Mesenchymal stem cell (in vitro differentiated cells and primary cell): ENCODE results near the gene NT5DC1.

ENCODE experiments used
- DNase-seq: peaks from one replicate; pipeline ENCODE4 v3.0.0-alpha.2; 2013
- H2AFZ ChIP-seq: one replicate; pipeline ENCODE4 v1.6.1; 2013; ENCODE audit warnings: low read depth, mild to moderate bottlenecking, control low read depth, inconsistent platforms, low read length, moderate library complexity
- H2AK5ac ChIP-seq: 2 replicates; pipeline ENCODE4 v1.6.1; 2013; ENCODE audit warnings: low read length, moderate library complexity, mild to moderate bottlenecking, inconsistent platforms; ENCODE audit not compliant: severe bottlenecking
- H2BK120ac ChIP-seq: one replicate; pipeline ENCODE4 v1.6.1; 2013; ENCODE audit warnings: low read depth, mild to moderate bottlenecking, inconsistent platforms, low read length, moderate library complexity
- H2BK12ac ChIP-seq, 2 experiments: one replicate each; pipeline ENCODE4 v1.6.1; 2013; ENCODE audit warnings: inconsistent platforms in 2 of 2, low read length in 2 of 2, mild to moderate bottlenecking in 2 of 2, moderate library complexity in 2 of 2, control low read depth in 1 of 2
- H2BK15ac ChIP-seq: one replicate; pipeline ENCODE4 v1.6.1; 2013; ENCODE audit warnings: mild to moderate bottlenecking, low read depth, inconsistent platforms; ENCODE audit not compliant: poor library complexity, severe bottlenecking
- H2BK5ac ChIP-seq: 2 replicates; pipeline ENCODE4 v1.6.1; 2013; ENCODE audit warnings: low read depth, mild to moderate bottlenecking, low read length, control low read depth, inconsistent platforms; ENCODE audit not compliant: poor library complexity, severe bottlenecking
- H3K14ac ChIP-seq, 2 experiments: one replicate each; pipeline ENCODE4 v1.6.1; 2013; ENCODE audit warnings: inconsistent platforms in 2 of 2, low read length in 2 of 2, control low read depth in 1 of 2, mild to moderate bottlenecking in 1 of 2, moderate library complexity in 1 of 2
- H3K18ac ChIP-seq, 2 experiments: one replicate each; pipeline ENCODE4 v1.6.1; 2013; ENCODE audit warnings: inconsistent platforms in 2 of 2, low read length in 2 of 2, control low read depth in 1 of 2, low read depth in 1 of 2, mild to moderate bottlenecking in 1 of 2
- H3K23ac ChIP-seq, 2 experiments: one replicate each; pipeline ENCODE4 v1.6.1; 2013; ENCODE audit warnings: inconsistent platforms in 2 of 2, low read length in 2 of 2, mild to moderate bottlenecking in 2 of 2, moderate library complexity in 2 of 2, control low read depth in 1 of 2
- H3K27ac ChIP-seq: 2 replicates; pipeline ENCODE4 v1.5.1; 2013; ENCODE audit warnings: mild to moderate bottlenecking, moderate library complexity, low read length, control low read depth, inconsistent platforms; ENCODE audit not compliant: poor library complexity, severe bottlenecking
- H3K27me3 ChIP-seq, 2 experiments: 2 replicates each; pipeline versions ENCODE4 v1.6.1 to v1.7.0; 2013; ENCODE audit warnings: low read length in 2 of 2, mild to moderate bottlenecking in 2 of 2, moderate library complexity in 2 of 2, control low read depth in 1 of 2, inconsistent platforms in 1 of 2; ENCODE audit not compliant: control insufficient read depth in 1 of 2, insufficient read depth in 1 of 2
- H3K36me3 ChIP-seq, 2 experiments: 2 replicates each; pipeline versions ENCODE4 v1.6.1 to v1.7.0; 2013; ENCODE audit warnings: low read length in 2 of 2, control low read depth in 1 of 2, inconsistent platforms in 1 of 2, low read depth in 1 of 2, mild to moderate bottlenecking in 1 of 2; ENCODE audit not compliant: insufficient read depth in 2 of 2, control insufficient read depth in 1 of 2
- H3K4ac ChIP-seq, 2 experiments: one replicate each; pipeline ENCODE4 v1.6.1; 2013; ENCODE audit warnings: inconsistent platforms in 2 of 2, low read length in 2 of 2, mild to moderate bottlenecking in 2 of 2, moderate library complexity in 2 of 2, control low read depth in 1 of 2, low read depth in 1 of 2
- H3K4me1 ChIP-seq: 2 replicates; pipeline ENCODE4 v1.6.1; 2013; ENCODE audit warnings: low read depth, low read length, control low read depth; ENCODE audit not compliant: control insufficient read depth, insufficient read depth
- H3K4me2 ChIP-seq: 2 replicates; pipeline ENCODE4 v1.6.1; 2013; ENCODE audit warnings: low read length, mild to moderate bottlenecking, inconsistent platforms; ENCODE audit not compliant: poor library complexity, severe bottlenecking
- H3K4me3 ChIP-seq, 2 experiments: 2 replicates each; pipeline versions ENCODE4 v1.5.1 to v1.7.0; 2013; ENCODE audit warnings: low read length in 2 of 2, mild to moderate bottlenecking in 2 of 2, control low read depth in 1 of 2, low read depth in 1 of 2; ENCODE audit not compliant: insufficient read depth in 1 of 2
- H3K79me1 ChIP-seq: replicated peaks from 2 replicates; pipeline ENCODE4 v1.6.1; 2013; ENCODE audit warnings: mild to moderate bottlenecking, control low read depth, low read length, inconsistent platforms; ENCODE audit not compliant: poor library complexity, severe bottlenecking
- H3K9ac ChIP-seq: 2 replicates; pipeline ENCODE4 v1.7.0; 2013; ENCODE audit warnings: mild to moderate bottlenecking, low read length, moderate library complexity
- H3K9me3 ChIP-seq: 2 replicates; pipeline ENCODE4 v1.7.0; 2013; ENCODE audit warnings: mild to moderate bottlenecking, low read length; ENCODE audit not compliant: control insufficient read depth
- H4K8ac ChIP-seq: one replicate; pipeline ENCODE4 v1.6.1; 2013; ENCODE audit warnings: inconsistent platforms, mild to moderate bottlenecking, low read length, moderate library complexity
- H4K91ac ChIP-seq: one replicate; pipeline ENCODE4 v1.6.1; 2013; ENCODE audit warnings: mild to moderate bottlenecking, low read length, inconsistent platforms
- WGBS: methylation state at CpG from one replicate; pipeline ENCODE4 v1.1.7; 2013; ENCODE audit warnings: mixed read lengths; 5-methylcytosine and 5-hydroxymethylcytosine counted together

The NT5DC1 gene

GRCh38 chr6:116248577-116248976 is 147.9 kb downstream of the NT5DC1 start:
- no peak for DNase-seq
- Histone ChIP-seq H3K79me1 (peaks cover 14% of the 10 kb centered on the region), H3K18ac (no peak overlapping the region), H3K4ac (no peak overlapping the region), H2AK5ac (no peak overlapping the region), H2AFZ (no peak overlapping the region), H2BK12ac (no peak overlapping the region), H3K36me3 (peaks cover 0 to 9% of the 10 kb centered on the region in 2 experiments), H3K4me2 (no peak overlapping the region), H4K8ac (no peak overlapping the region), H3K4me3 (no peak overlapping the region), H3K14ac (no peak overlapping the region), H3K9me3 (no peaks in the 10 kb centered on the region), H3K23ac (no peak overlapping the region), H3K9ac (no peak overlapping the region), H3K27me3 (no peaks in the 10 kb centered on the region), H2BK120ac (no peak overlapping the region), H2BK5ac (no peak overlapping the region), H3K27ac (no peak overlapping the region), H2BK15ac (no peak overlapping the region), H4K91ac (no peak overlapping the region), H3K4me1 (peaks cover 18% of the 10 kb centered on the region)
- WGBS = 98% methylated on average over 1 of the region's 2 CpGs

DNA sequence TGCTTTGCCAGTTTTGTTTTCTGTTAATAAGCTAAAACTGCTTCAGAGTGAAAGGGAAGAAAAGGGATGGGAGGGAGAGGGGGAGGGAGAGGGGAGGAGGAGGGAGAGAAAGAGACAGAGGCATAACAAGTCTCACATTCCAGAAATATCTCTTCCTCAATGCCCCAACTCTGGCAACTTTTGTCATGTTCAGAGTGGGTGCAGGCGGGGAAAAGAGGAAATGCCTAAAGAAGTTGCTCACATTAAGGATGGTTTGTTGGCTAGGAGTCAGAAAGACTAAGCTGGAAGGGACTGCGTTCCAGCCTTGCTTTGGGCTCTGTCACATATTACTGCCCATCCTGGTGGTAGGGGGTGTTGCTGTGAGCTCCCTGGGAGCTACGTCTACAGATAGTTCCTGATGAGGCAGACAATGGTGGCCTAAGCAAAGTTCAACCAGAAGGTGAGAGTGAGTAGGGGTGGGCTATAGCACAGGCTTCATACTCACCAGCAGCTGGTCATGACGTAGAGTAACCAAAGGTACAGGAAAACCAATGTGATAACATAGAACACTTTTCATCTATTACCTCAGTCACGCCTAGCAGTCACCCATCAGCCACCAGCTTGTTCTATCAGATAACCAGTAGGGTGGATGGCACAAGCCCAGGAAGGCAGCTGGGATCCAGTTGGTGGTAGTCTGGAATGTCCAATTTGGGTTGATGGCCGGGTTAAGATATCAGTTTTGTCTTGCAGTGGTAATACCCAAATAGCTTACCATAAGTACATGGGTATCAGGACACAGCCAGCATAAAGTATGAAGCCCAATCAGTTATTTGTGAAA is 151.1 kb downstream of the NT5DC1 start:
- Histone ChIP-seq H4K91ac (peak overlapping the region; percentile 76), H3K9me3 (no peaks in the 10 kb centered on the region), H2BK12ac (peak overlapping the region; percentile 18 to 56), H3K14ac (no peak overlapping the region), H3K4me3 (peak overlapping the region in 1 of 2 experiments; percentile 97), H2AFZ (no peak overlapping the region), H2BK120ac (no peak overlapping the region), H3K4me1 (peaks cover 18% of the 10 kb centered on the region), H3K27ac (peak overlapping the region; percentile 45), H3K23ac (peak overlapping the region in 1 of 2 experiments; percentile 60), H3K9ac (peak overlapping the region; percentile 42), H2AK5ac (peak overlapping the region; percentile 25), H3K4ac (peak overlapping the region; percentile 11 to 94), H3K4me2 (peak overlapping the region; percentile 65), H2BK15ac (no peak overlapping the region), H4K8ac (peak overlapping the region; percentile 83), H3K18ac (peak overlapping the region in 1 of 2 experiments; percentile 48), H3K79me1 (peaks cover 14% of the 10 kb centered on the region), H2BK5ac (no peak overlapping the region), H3K27me3 (no peaks in the 10 kb centered on the region), H3K36me3 (peaks cover 0 to 9% of the 10 kb centered on the region in 2 experiments)
- 10% methylated on average over 3 of the region's 6 CpGs for WGBS
- peak; percentile 64 for DNase-seq

GRCh38 chr6:116253188-116253504 is 152.5 kb downstream of the NT5DC1 start:
- Histone ChIP-seq H3K23ac (no peak overlapping the region), H2BK120ac (no peak overlapping the region), H2BK12ac (no peak overlapping the region), H3K4me3 (peak overlapping the region; percentile 88 to 97), H3K79me1 (peaks cover 14% of the 10 kb centered on the region), H2BK5ac (no peak overlapping the region), H2AFZ (peak overlapping the region; percentile 95), H4K8ac (peak overlapping the region; percentile 81), H3K9ac (peak overlapping the region; percentile 98), H3K14ac (no peak overlapping the region), H2AK5ac (peak overlapping the region; percentile 57), H3K9me3 (no peaks in the 10 kb centered on the region), H3K27me3 (no peaks in the 10 kb centered on the region), H3K4me2 (peak overlapping the region; percentile 64), H3K27ac (peak overlapping the region; percentile 90), H3K18ac (peak overlapping the region; percentile 74 to 81), H3K4ac (peak overlapping the region; percentile 3 to 96), H3K4me1 (peaks cover 18% of the 10 kb centered on the region), H3K36me3 (peaks cover 0 to 9% of the 10 kb centered on the region in 2 experiments), H2BK15ac (peak overlapping the region; percentile 87), H4K91ac (no peak overlapping the region)
- no peak for DNase-seq
- 59% methylated on average over 11 of the region's 11 CpGs for WGBS

DNA sequence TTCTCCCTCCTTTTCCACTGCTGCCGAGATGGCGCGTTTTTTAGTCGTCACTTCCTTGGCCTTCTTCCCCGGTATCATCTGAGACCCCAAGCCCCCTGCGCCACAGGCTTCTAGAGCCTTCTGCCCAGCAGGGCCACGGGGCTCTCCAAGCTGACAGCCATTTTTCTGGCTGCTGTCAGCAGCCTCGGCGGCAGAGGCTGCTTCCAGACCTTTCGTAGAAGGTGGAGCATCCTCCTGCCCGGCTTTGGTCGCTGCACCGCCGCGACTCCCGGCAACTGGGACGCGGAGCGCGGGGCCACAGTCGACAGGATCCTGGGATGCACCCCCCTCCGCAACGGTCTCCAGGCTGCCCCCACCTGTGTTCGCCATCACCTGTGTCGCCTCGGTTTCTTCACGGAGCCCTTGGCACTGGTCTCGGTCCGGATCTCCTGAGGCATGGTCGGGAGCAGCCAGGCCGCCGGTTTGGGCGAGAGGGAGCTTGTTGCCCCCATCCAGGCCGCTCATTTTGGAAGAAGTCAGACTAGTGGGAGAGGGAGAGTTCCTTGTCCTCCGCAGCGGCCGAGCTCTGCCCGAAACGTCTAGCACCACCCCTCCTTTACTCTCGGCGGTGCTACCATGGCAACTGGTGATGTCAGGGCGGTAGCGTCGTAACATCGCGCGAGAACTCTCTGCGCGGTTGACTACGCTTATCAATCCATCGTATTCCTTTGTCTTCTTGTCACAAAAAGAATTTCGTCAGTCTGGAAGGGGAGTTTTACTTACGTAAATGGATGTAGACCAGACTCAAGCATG is 153.0 kb downstream of the NT5DC1 start, which contains the start of gene TSPYL4:
TSS of gene TSPYL4 (minus strand) at position 571 of the 792 bp plus-strand sequence. CDS start at position 504, 67 bp downstream.
- peak within 1 kb of the TSS; percentile 57 for H2AK5ac ChIP-seq
- H4K91ac ChIP-seq = peak within 1 kb of the TSS; percentile 44
- H3K9me3 ChIP-seq = no peaks in the 10 kb centered on the region
- DNase-seq = peak; percentile 98
- peak within 1 kb of the TSS; percentile 74 to 81 for H3K18ac ChIP-seq
- H2BK120ac ChIP-seq = no peak within 1 kb of the TSS
- H3K4me2 ChIP-seq = peak within 1 kb of the TSS; percentile 64
- H3K36me3 ChIP-seq = peaks cover 4 to 11% of the 10 kb centered on the region in 2 experiments
- H3K27me3 ChIP-seq = no peaks in the 10 kb centered on the region
- H2BK15ac ChIP-seq = peak within 1 kb of the TSS; percentile 87
- peak within 1 kb of the TSS; percentile 59 for H2BK5ac ChIP-seq
- peak within 1 kb of the TSS; percentile 95 for H2AFZ ChIP-seq
- H3K27ac ChIP-seq = peak within 1 kb of the TSS; percentile 90
- H3K14ac ChIP-seq = peak within 1 kb of the TSS in 1 of 2 experiments; percentile 85
- WGBS = 2% methylated on average over 42 of the region's 53 CpGs
- H3K4ac ChIP-seq = peak within 1 kb of the TSS; percentile 8 to 96
- H3K79me1 ChIP-seq = peaks cover 14% of the 10 kb centered on the region
- peaks cover 18% of the 10 kb centered on the region for H3K4me1 ChIP-seq
- H3K4me3 ChIP-seq = peak within 1 kb of the TSS; percentile 88 to 97
- peak within 1 kb of the TSS; percentile 81 for H4K8ac ChIP-seq
- H3K9ac ChIP-seq = peak within 1 kb of the TSS; percentile 98
- H2BK12ac ChIP-seq = peak within 1 kb of the TSS in 1 of 2 experiments; percentile 47
- peak within 1 kb of the TSS; percentile 55 to 68 for H3K23ac ChIP-seq
